ENCODE results near the gene MYO1B.

DNA sequence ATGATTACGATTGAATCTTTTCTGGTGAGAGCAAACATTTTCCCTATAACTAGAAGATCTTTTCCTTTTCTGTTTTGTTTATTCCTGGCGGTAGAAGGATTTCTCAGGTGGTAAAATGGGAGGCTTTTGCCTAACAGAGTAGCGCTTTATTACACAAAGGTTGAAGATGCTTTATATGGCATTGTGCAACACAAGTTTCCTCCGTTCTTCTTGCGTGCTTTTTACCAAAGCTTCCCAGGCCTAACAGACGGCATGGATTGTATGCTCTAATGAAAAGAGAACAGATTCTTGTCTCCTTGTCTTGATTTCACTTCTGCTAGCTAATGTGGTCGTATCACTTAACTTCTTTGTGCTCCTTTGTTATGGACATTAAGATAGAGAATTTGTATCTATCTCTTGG, 43.8 kb downstream of the MYO1B start:
- TF ChIP-seq, protein P1, sequence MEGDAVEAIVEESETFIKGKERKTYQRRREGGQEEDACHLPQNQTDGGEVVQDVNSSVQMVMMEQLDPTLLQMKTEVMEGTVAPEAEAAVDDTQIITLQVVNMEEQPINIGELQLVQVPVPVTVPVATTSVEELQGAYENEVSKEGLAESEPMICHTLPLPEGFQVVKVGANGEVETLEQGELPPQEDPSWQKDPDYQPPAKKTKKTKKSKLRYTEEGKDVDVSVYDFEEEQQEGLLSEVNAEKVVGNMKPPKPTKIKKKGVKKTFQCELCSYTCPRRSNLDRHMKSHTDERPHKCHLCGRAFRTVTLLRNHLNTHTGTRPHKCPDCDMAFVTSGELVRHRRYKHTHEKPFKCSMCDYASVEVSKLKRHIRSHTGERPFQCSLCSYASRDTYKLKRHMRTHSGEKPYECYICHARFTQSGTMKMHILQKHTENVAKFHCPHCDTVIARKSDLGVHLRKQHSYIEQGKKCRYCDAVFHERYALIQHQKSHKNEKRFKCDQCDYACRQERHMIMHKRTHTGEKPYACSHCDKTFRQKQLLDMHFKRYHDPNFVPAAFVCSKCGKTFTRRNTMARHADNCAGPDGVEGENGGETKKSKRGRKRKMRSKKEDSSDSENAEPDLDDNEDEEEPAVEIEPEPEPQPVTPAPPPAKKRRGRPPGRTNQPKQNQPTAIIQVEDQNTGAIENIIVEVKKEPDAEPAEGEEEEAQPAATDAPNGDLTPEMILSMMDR (IDR thresholded peaks at IDR 0.05; ENCODE audit: insufficient read depth, low read length, poor library complexity, severe bottlenecking): no peak
- no peak for TF ChIP-seq EZH2phosphoT487 (conservative IDR thresholded peaks at IDR 0.05; ENCODE audit: low read length)

Measured in SU-DHL-6 (cell line).